IMR-90 (cell line): ENCODE data around the gene ARMC10. TPM values are rescaled to one million over a fixed set of nuclear protein-coding genes. Genes with fewer than 3 reads are reported as not detected.
"Not testable (repeated sequence)": the region's sequence is repeated elsewhere in the genome, so short reads cannot be mapped to it uniquely, and the experiment has no call there.

Source experiments
- ATAC-seq: fragments of 200-7000 bp; cut with Tn5 transposase; 2 replicates; pipeline ENCODE4 v1.9.1; 2020; ENCODE audit warnings: low read depth, mild to moderate bottlenecking, moderate library complexity
- BruUV-seq: library from RNA; stranded (reverse); fragments of 400-500 nt; replicated peaks from 2 replicates; lab custom pipeline; 2021; lab: Mats Ljungman, UMichigan
- CTCF ChIA-PET: fragments of 300-600 bp; formaldehyde crosslinking; extraction: SDS; loops from one replicate; lab custom pipeline; 2021; ENCODE audit warnings: antibody characterized with exemption; lab: Yijun Ruan, JAX
- POLR2A ChIA-PET: fragments of 300-600 bp; sonication (Branson Sonifier 250); formaldehyde crosslinking; loops from one replicate; lab custom pipeline; 2022; ENCODE audit warnings: antibody characterized with exemption; ENCODE audit not compliant: unreplicated experiment; lab: Charles Lee
- DNase-seq: peaks from one replicate; pipeline ENCODE4 v3.0.0; 2013
- H2AFZ ChIP-seq: replicated peaks from 2 replicates; pipeline ENCODE3; 2013; ENCODE audit warnings: low read length, mild to moderate bottlenecking; ENCODE audit not compliant: poor library complexity
- H2AK5ac ChIP-seq: 2 replicates; pipeline ENCODE4 v1.6.1; 2013; ENCODE audit warnings: low read depth, low read length, inconsistent platforms
- H2AK9ac ChIP-seq: replicated peaks from 2 replicates; pipeline ENCODE3; 2013; ENCODE audit warnings: mild to moderate bottlenecking, low read depth, low read length, moderate library complexity; ENCODE audit not compliant: poor library complexity
- H2BK120ac ChIP-seq: 2 replicates; pipeline ENCODE4 v1.6.1; 2013; ENCODE audit warnings: low read depth, low read length, inconsistent platforms
- H2BK15ac ChIP-seq: 3 replicates; pipeline ENCODE4 v1.6.1; 2013; ENCODE audit warnings: low read depth, low read length, inconsistent platforms
- H2BK20ac ChIP-seq: 2 replicates; pipeline ENCODE4 v1.6.1; 2013; ENCODE audit warnings: low read depth, mild to moderate bottlenecking, inconsistent platforms, low read length, moderate library complexity
- H2BK5ac ChIP-seq: 2 replicates; pipeline ENCODE4 v1.6.1; 2013; ENCODE audit warnings: mild to moderate bottlenecking, low read depth, low read length, inconsistent platforms; ENCODE audit not compliant: poor library complexity, severe bottlenecking
- H3K14ac ChIP-seq: replicated peaks from 2 replicates; pipeline ENCODE4 v1.6.1; 2013; ENCODE audit warnings: low read depth, low read length, inconsistent platforms
- H3K18ac ChIP-seq: 2 replicates; pipeline ENCODE4 v1.6.1; 2013; ENCODE audit warnings: low read depth, low read length, control low read depth
- H3K23ac ChIP-seq: 2 replicates; pipeline ENCODE4 v1.6.1; 2013; ENCODE audit warnings: low read depth, low read length, inconsistent platforms
- H3K27ac ChIP-seq: 2 replicates; pipeline ENCODE4 v1.5.1; 2013; ENCODE audit warnings: mild to moderate bottlenecking, control low read depth, low read length; ENCODE audit not compliant: insufficient read depth
- H3K27me3 ChIP-seq: 2 replicates; pipeline ENCODE4 v1.6.1; 2013; ENCODE audit warnings: low read length; ENCODE audit not compliant: control insufficient read depth, insufficient read depth
- H3K36me3 ChIP-seq: 2 replicates; pipeline ENCODE4 v1.6.1; 2013; ENCODE audit warnings: low read length, mixed read lengths; ENCODE audit not compliant: control insufficient read depth, insufficient read depth
- H3K4ac ChIP-seq: 2 replicates; pipeline ENCODE4 v1.6.1; 2013; ENCODE audit warnings: low read depth, low read length, inconsistent platforms
- H3K4me1 ChIP-seq: 2 replicates; pipeline ENCODE4 v1.6.1; 2013; ENCODE audit warnings: low read length, mixed read lengths; ENCODE audit not compliant: control insufficient read depth, insufficient read depth
- H3K4me2 ChIP-seq: 2 replicates; pipeline ENCODE4 v1.6.1; 2013; ENCODE audit warnings: low read depth, mild to moderate bottlenecking, control low read depth, low read length, moderate library complexity
- H3K4me3 ChIP-seq: 2 replicates; pipeline ENCODE4 v1.5.1; 2013; ENCODE audit warnings: low read depth, mild to moderate bottlenecking, control low read depth, low read length, moderate library complexity; ENCODE audit not compliant: insufficient read depth
- H3K56ac ChIP-seq: 2 replicates; pipeline ENCODE4 v1.6.1; 2013; ENCODE audit warnings: low read length, inconsistent platforms; ENCODE audit not compliant: insufficient read depth; ENCODE audit errors: extremely low read depth
- H3K79me1 ChIP-seq, 2 experiments: 2 replicates each; pipeline ENCODE4 v1.6.1; 2013; ENCODE audit warnings: low read length in 2 of 2, inconsistent platforms in 1 of 2, low read depth in 1 of 2
- H3K9ac ChIP-seq: 2 replicates; pipeline ENCODE4 v1.6.1; 2013; ENCODE audit warnings: low read depth, low read length, control low read depth
- H3K9me1 ChIP-seq: 2 replicates; pipeline ENCODE4 v1.6.1; 2013; ENCODE audit warnings: low read length, inconsistent platforms; ENCODE audit not compliant: insufficient read depth
- H3K9me3 ChIP-seq: 2 replicates; pipeline ENCODE4 v1.6.1; 2013; ENCODE audit warnings: low read length; ENCODE audit not compliant: control insufficient read depth, insufficient read depth
- H4K20me1 ChIP-seq: 2 replicates; pipeline ENCODE4 v1.6.1; 2013; ENCODE audit warnings: low read length, inconsistent platforms; ENCODE audit not compliant: insufficient read depth
- H4K5ac ChIP-seq: 2 replicates; pipeline ENCODE4 v1.6.1; 2013; ENCODE audit warnings: mild to moderate bottlenecking, low read depth, low read length, control low read depth
- H4K8ac ChIP-seq, 2 experiments: 2 replicates each; pipeline ENCODE4 v1.6.1; 2013; ENCODE audit warnings: low read depth in 2 of 2, low read length in 2 of 2, control low read depth in 1 of 2, inconsistent platforms in 1 of 2
- H4K91ac ChIP-seq: 2 replicates; pipeline ENCODE4 v1.6.1; 2013; ENCODE audit warnings: low read depth, low read length, inconsistent platforms; ENCODE audit not compliant: insufficient read depth
- BHLHE40 ChIP-seq: fragments of 150-350 bp; IDR thresholded peaks from 2 replicates; pipeline ENCODE4 v1.6.1; 2016; ENCODE audit warnings: mild to moderate bottlenecking, low read depth, low read length
- WGBS, 2 experiments: methylation state at CpG; one replicate each; pipeline versions ENCODE4 v1.1.5 to v1.1.7; 2013; ENCODE audit warnings: missing lambda C conversion rate in 2 of 2; ENCODE audit not compliant: insufficient read length in 1 of 2; ENCODE audit errors: extremely low coverage in 2 of 2; 5-methylcytosine and 5-hydroxymethylcytosine counted together
- dilution Hi-C: fragments of 300-500 bp; cut with HindIII; formaldehyde crosslinking; loops from one replicate; pipeline ENCODE4 v1.14.3; 2018; ENCODE audit warnings: low sequenced_read_pairs; ENCODE audit not compliant: unreplicated experiment
- in situ Hi-C: fragments of 300-500 bp; cut with MboI; formaldehyde crosslinking; loops from 3 replicates; pipeline ENCODE4 v1.14.3; 2019; ENCODE audit warnings: low sequenced_read_pairs, inconsistent platforms, mixed read lengths
- intact Hi-C: fragments of 100-400 bp; cut with micrococcal nuclease; formaldehyde crosslinking; loops from 2 replicates; pipeline ENCODE4 v1.10.0; 2022
- polyA plus RNA-seq, 3 experiments: library from polyadenylated mRNA; depleted of rRNA; stranded (reverse); fragments of >200 nt; gene quantifications; 2 replicates each; pipeline ENCODE4 v1.2.3, GENCODE V29; 2012; ENCODE audit warnings: low replicate concordance in 1 of 3
- total RNA-seq: library from RNA; depleted of rRNA; stranded (reverse); fragments of >200 nt; gene quantifications from 2 replicates; pipeline ENCODE4 v1.2.3, GENCODE V29; 2012
- TF ChIP-seq, protein P1 (sequence below): fragments of 150-350 bp; IDR thresholded peaks from 2 replicates; pipeline ENCODE4 v1.6.1; 2017; ENCODE audit warnings: mild to moderate bottlenecking, antibody characterized with exemption, low read length, low read depth

ARMC10 gene
- total and polyA plus RNA-seq, 2 of the 4 experiments (the other 2 are of a cell fraction), result 17.4 to 21.0 TPM

DNA sequence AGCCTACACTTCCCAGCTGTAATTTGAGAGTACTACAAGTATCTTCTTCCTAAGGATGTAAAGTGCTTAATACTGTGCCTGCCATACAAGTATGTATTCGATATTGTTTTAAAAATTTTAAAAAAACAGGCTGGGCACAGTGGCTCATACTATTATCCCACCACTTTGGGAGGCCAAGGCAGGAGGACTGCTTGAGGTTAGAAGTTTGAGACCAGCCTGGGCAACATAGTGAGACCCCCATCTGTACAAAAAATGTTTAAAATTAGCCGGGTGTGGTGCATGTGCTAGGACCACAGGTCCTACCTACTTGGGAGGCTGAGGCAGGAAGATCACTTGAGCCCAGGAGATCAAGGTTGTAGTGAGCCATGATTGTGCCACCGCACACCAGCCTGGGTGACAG is 8.3 kb downstream of the ARMC10 start:
- Histone ChIP-seq H2BK15ac (no peak overlapping the region), H2AK9ac (no peak overlapping the region), H3K4me1 (no peaks in the 10 kb centered on the region), H2BK120ac (no peak overlapping the region), H3K36me3 (0 out of 2 replicates have a peak, but pooled peaks cover 1% of the 10 kb centered on the region), H4K91ac (no peak overlapping the region), H3K4me2 (no peak overlapping the region), H3K4me3 (no peak overlapping the region), H4K5ac (no peak overlapping the region), H3K23ac (no peak overlapping the region), H3K9me1 (peaks cover 3% of the 10 kb centered on the region; the same call in 1 of the 2 replicates), H3K9me3 (no peaks in the 10 kb centered on the region), H2BK20ac (no peak overlapping the region), H3K27me3 (no peaks in the 10 kb centered on the region), H3K14ac (no peak overlapping the region), H2AK5ac (no peak overlapping the region), H3K18ac (no peak overlapping the region), H2BK5ac (no peak overlapping the region), H3K9ac (no peak overlapping the region), H3K4ac (no peak overlapping the region), H3K56ac (no peak overlapping the region), H4K20me1 (no peaks in the 10 kb centered on the region), H2AFZ (no peak overlapping the region), H4K8ac (no peak overlapping the region), H3K27ac (no peak overlapping the region), H3K79me1 (peaks cover 9 to 38% of the 10 kb centered on the region in 2 experiments)
- ChIA-PET CTCF (no interaction called here), POLR2A (no interaction called here)
- in situ Hi-C loops, result no loop called here
- intact Hi-C loops, result no loop called here
- ATAC-seq (no peak), DNase-seq (no peak)
- TF ChIP-seq, protein P1, sequence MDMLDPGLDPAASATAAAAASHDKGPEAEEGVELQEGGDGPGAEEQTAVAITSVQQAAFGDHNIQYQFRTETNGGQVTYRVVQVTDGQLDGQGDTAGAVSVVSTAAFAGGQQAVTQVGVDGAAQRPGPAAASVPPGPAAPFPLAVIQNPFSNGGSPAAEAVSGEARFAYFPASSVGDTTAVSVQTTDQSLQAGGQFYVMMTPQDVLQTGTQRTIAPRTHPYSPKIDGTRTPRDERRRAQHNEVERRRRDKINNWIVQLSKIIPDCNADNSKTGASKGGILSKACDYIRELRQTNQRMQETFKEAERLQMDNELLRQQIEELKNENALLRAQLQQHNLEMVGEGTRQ, result no peak
- TF ChIP-seq BHLHE40, result no peak
- dilution Hi-C loops, result no loop called here
- no TSS peak for BruUV-seq
- WGBS, 2 experiments, result no CpG with 5 or more reads among the region's 3 CpGs

DNA sequence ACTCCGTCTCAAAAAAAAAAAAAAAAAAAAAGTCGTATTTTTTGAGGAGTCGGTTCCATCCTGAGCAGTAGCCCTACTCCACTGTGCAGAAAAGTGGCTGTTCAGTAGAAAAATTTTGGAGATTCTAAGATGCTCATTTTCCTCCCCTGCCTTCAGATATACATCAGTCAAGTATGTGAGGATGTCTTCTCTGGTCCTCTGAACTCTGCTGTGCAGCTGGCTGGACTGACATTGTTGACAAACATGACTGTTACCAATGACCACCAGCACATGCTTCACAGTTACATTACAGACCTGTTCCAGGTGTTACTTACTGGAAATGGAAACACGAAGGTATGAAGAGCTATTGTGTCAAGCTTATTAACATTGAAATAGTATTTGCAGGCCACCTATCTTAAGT is 17.4 kb downstream of the ARMC10 start:
- not testable (repeated sequence) for ATAC-seq

More for the DNA sequence above, 17.4 kb downstream of the ARMC10 start:
- H3K9me3 ChIP-seq, dilution Hi-C loops, H2AK5ac ChIP-seq, H3K27me3 ChIP-seq, H3K79me1 ChIP-seq, H2BK20ac ChIP-seq, H2AFZ ChIP-seq, H3K9ac ChIP-seq, H3K4ac ChIP-seq, BruUV-seq, H2BK15ac ChIP-seq, DNase-seq, intact Hi-C loops, H4K5ac ChIP-seq, H2BK120ac ChIP-seq, H3K4me3 ChIP-seq, H3K27ac ChIP-seq, H3K14ac ChIP-seq, H4K20me1 ChIP-seq, H4K91ac ChIP-seq, H2BK5ac ChIP-seq, H3K4me2 ChIP-seq, H4K8ac ChIP-seq, H2AK9ac ChIP-seq, H3K18ac ChIP-seq, in situ Hi-C loops, H3K9me1 ChIP-seq, POLR2A ChIA-PET, H3K4me1 ChIP-seq, H3K23ac ChIP-seq, H3K56ac ChIP-seq: not testable (repeated sequence)
- no CpG with 5 or more reads among the region's 4 CpGs for WGBS, 2 experiments
- CTCF ChIA-PET, result interaction anchor here (0.6 kb wide), 1 partner anchor 241 kb away, joined by 3 read pairs; no protein-coding TSS in a partner anchor
- H3K36me3 ChIP-seq, result peaks cover 14% of the 10 kb centered on the region
